Prostate gland (tissue), 2 donors: ENCODE measurements around the gene DYNC1H1. TPM values are rescaled to one million over a fixed set of nuclear protein-coding genes. Genes with fewer than 3 reads are reported as not detected.

Experiments
- DNase-seq: peaks from one replicate; pipeline ENCODE4 v3.0.0-alpha.2; 2019; ENCODE audit warnings: low spot score
- H3K27ac ChIP-seq, 2 donors: fragments of 200-600 bp; sonication (generic); 2 replicates each; pipeline ENCODE4 v1.5.1; 2017 to 2019
- H3K27me3 ChIP-seq: fragments of 200-600 bp; sonication (generic); replicated peaks from 2 replicates; pipeline ENCODE4 v1.5.1; 2019; ENCODE audit not compliant: insufficient read depth
- H3K36me3 ChIP-seq, 2 donors: fragments of 200-600 bp; sonication (generic); 1 replicate in 1 of 2; 2 replicates in 1 of 2; pipeline versions ENCODE4 v1.5.1 to v1.8.1; 2017 to 2019
- H3K4me1 ChIP-seq: fragments of 200-600 bp; sonication (generic); replicated peaks from 2 replicates; pipeline ENCODE4 v1.5.1; 2019
- H3K4me3 ChIP-seq, 2 donors: fragments of 200-600 bp; sonication (generic); 2 replicates each; pipeline ENCODE4 v1.5.1; 2017 to 2019
- H3K9me3 ChIP-seq: fragments of 200-600 bp; sonication (generic); 2 replicates; pipeline ENCODE4 v1.5.1; 2017
- POLR2A ChIP-seq: fragments of 450-650 bp; IDR thresholded peaks from one replicate; pipeline ENCODE4 v1.6.1; 2016; ENCODE audit warnings: antibody characterized with exemption, mild to moderate bottlenecking
- POLR2AphosphoS5 ChIP-seq: sonication (generic); formaldehyde crosslinking; IDR thresholded peaks from one replicate; pipeline ENCODE4 v1.6.1; 2017; ENCODE audit warnings: antibody characterized with exemption
- WGBS: methylation state at CpG from one replicate; pipeline ENCODE4 v1.1.5; 2018; 5-methylcytosine and 5-hydroxymethylcytosine counted together
- intact Hi-C: fragments of 100-400 bp; cut with DNase I; formaldehyde crosslinking; loops from one replicate; pipeline ENCODE4 v1.14.2; 2022
- total RNA-seq, 2 donors: library from RNA; depleted of rRNA; stranded (reverse); fragments of >200 nt; gene quantifications; one replicate each; pipeline ENCODE4 v1.1.0, GENCODE V29; 2016
- TF ChIP-seq, protein P1 (sequence below), 4 experiments: fragments of 200-600 bp in 2 of 4; fragments of 450-650 bp in 2 of 4; sonication (generic) in 2 of 4; IDR thresholded peaks; 1 replicate in 3 of 4; 2 replicates in 1 of 4; pipeline ENCODE4 v1.5.1; 2016 to 2019; ENCODE audit warnings: antibody characterized with exemption in 4 of 4, mild to moderate bottlenecking in 2 of 4, moderate library complexity in 2 of 4

The DYNC1H1 gene
- total RNA-seq, 2 donors from 2014 or later: 366 to 616 TPM

DNA sequence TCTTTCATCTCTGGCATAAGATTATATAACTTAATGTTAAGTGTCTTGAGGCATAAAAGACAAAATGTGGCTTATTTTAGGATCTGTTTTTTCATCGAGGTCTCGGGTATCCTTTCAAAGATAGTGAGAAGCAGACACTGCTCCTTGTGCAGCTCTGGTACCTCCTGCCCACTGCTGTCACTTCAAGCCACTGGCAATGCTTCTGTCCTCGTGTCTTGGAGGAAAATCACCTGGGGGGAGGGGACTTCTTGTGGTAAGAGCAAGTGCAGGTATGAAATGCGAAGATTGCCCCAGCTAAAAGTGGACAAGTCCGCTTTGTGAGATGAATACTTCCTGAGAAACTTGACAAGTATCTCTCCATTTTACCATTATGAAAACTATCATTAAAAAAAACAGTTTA, 37.8 kb upstream of the DYNC1H1 start:
- H3K27me3 ChIP-seq: no peaks in the 10 kb centered on the region
- intact Hi-C loops: no loop called here
- TF ChIP-seq POLR2A: no peak
- no peak for TF ChIP-seq POLR2AphosphoS5
- TF ChIP-seq, protein P1, sequence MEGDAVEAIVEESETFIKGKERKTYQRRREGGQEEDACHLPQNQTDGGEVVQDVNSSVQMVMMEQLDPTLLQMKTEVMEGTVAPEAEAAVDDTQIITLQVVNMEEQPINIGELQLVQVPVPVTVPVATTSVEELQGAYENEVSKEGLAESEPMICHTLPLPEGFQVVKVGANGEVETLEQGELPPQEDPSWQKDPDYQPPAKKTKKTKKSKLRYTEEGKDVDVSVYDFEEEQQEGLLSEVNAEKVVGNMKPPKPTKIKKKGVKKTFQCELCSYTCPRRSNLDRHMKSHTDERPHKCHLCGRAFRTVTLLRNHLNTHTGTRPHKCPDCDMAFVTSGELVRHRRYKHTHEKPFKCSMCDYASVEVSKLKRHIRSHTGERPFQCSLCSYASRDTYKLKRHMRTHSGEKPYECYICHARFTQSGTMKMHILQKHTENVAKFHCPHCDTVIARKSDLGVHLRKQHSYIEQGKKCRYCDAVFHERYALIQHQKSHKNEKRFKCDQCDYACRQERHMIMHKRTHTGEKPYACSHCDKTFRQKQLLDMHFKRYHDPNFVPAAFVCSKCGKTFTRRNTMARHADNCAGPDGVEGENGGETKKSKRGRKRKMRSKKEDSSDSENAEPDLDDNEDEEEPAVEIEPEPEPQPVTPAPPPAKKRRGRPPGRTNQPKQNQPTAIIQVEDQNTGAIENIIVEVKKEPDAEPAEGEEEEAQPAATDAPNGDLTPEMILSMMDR (IDR thresholded peaks at IDR 0.05): no peak
- H3K4me3 ChIP-seq: no peak overlapping the region
- H3K9me3 ChIP-seq: no peaks in the 10 kb centered on the region
- no peak overlapping the region for H3K27ac ChIP-seq
- H3K4me1 ChIP-seq: no peaks in the 10 kb centered on the region
- WGBS: 79% methylated on average over 5 of the region's 5 CpGs
- H3K36me3 ChIP-seq: peaks cover 3 to 7% of the 10 kb centered on the region in 2 donors
- no peak for DNase-seq

DNA sequence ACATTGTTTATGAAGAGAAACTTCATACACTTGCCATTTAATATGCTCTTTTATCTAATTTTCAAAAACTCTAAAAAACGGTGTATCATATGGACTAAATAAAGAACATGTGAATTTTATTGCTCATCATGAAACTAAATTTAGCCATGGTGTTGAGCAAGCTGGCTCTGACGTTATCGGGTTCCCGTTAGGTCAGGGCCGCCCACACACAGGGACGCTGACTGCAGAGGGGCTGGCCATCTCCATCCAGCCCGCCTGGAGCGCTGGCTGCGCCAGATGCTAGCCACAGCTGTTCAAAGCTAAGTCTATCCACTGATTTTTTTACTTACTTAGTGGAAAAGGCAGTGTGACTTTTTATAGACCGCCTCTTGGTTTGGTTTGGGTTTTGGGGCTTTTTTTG, 36.5 kb upstream of the DYNC1H1 start:
- peak; percentile 40 for TF ChIP-seq POLR2AphosphoS5
- TF ChIP-seq, protein P1 (IDR thresholded peaks at IDR 0.05): no peak
- no peaks in the 10 kb centered on the region for H3K4me1 ChIP-seq
- WGBS: 50% methylated on average over 10 of the region's 10 CpGs
- no peaks in the 10 kb centered on the region for H3K9me3 ChIP-seq
- H3K4me3 ChIP-seq: no peak overlapping the region
- no peak for DNase-seq
- H3K27ac ChIP-seq: peak overlapping the region in 1 of 2 donors; percentile 22
- H3K27me3 ChIP-seq: no peaks in the 10 kb centered on the region
- intact Hi-C loops: no loop called here
- peaks cover 3% of the 10 kb centered on the region in 2 donors for H3K36me3 ChIP-seq

DNA sequence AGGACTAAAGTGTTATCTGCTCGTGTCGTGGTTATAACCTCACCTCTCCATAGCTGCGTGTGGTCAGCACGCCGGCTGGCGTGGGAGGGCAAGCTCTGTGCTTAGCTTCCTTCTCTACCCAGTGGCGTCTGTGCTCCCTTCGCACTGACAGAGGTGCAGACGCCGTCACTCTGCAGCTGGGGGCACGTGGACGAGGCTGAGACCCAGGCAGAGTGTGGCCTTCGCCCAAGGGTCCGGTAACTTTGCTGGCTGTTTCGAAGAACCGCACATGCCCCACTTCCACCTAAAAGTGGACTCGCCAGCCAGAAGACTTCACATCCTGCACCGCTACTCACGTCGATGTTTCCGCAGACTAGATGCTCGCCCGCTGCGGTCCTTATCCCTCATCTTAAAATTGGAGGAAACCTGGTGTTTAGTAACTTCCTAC, 35.9 kb upstream of the DYNC1H1 start:
- no peaks in the 10 kb centered on the region for H3K9me3 ChIP-seq
- H3K27me3 ChIP-seq: no peaks in the 10 kb centered on the region
- no peak for DNase-seq
- peaks cover 0 to 3% of the 10 kb centered on the region in 2 donors for H3K36me3 ChIP-seq
- H3K4me1 ChIP-seq: no peaks in the 10 kb centered on the region
- 92% methylated on average over 24 of the region's 24 CpGs for WGBS
- no peak overlapping the region for H3K4me3 ChIP-seq
- TF ChIP-seq POLR2AphosphoS5: no peak
- no peak overlapping the region for H3K27ac ChIP-seq
- intact Hi-C loops: no loop called here

DNA sequence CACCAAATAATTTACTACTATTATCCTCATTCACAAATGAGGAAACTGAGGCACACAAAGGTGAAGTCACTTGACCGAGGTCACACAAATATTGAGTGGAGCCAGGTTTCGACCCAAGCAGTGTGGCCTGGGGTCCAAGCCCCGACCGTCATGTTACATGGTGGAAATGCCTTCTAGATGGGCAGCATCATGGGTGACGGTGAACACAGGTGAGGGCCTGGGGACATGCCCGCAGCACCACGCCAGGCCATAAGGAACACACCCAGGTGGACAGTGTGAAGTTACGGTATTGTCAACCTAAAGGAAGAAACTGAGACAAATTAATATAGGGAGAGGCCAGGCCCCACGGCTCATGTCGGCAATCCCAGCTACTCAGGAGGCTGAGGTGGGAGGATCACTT, 35.3 kb upstream of the DYNC1H1 start:
- no peak for DNase-seq
- WGBS: 97% methylated on average over 10 of the region's 10 CpGs
- H3K4me1 ChIP-seq: no peaks in the 10 kb centered on the region
- H3K4me3 ChIP-seq: no peak overlapping the region
- no peak overlapping the region for H3K27ac ChIP-seq
- H3K9me3 ChIP-seq: no peaks in the 10 kb centered on the region
- peaks cover 0 to 3% of the 10 kb centered on the region in 2 donors for H3K36me3 ChIP-seq
- no peaks in the 10 kb centered on the region for H3K27me3 ChIP-seq
- intact Hi-C loops: no loop called here
- TF ChIP-seq POLR2AphosphoS5 (no peak), POLR2A (no peak)
- TF ChIP-seq, protein P1 (IDR thresholded peaks at IDR 0.05): no peak

GRCh38 chr14:101929946-101930345, 34.4 kb upstream of the DYNC1H1 start:
- intact Hi-C loops: no loop called here
- TF ChIP-seq POLR2AphosphoS5: no peak
- TF ChIP-seq POLR2A: no peak
- TF ChIP-seq, protein P1 (IDR thresholded peaks at IDR 0.05): no peak
- Histone ChIP-seq H3K27ac (no peak overlapping the region), H3K9me3 (no peaks in the 10 kb centered on the region), H3K4me3 (no peak overlapping the region), H3K36me3 (peaks cover 0 to 3% of the 10 kb centered on the region in 2 donors), H3K4me1 (no peaks in the 10 kb centered on the region), H3K27me3 (no peaks in the 10 kb centered on the region)
- 84% methylated on average over 9 of the region's 9 CpGs for WGBS
- DNase-seq: no peak
